Hepatic stellate cell (primary cell): ENCODE data around the gene LGALS14.

Experiments used
- DNase-seq: peaks from one replicate; pipeline ENCODE4 v3.0.0; 2011; ENCODE audit warnings: low spot score

LGALS14 gene

DNA sequence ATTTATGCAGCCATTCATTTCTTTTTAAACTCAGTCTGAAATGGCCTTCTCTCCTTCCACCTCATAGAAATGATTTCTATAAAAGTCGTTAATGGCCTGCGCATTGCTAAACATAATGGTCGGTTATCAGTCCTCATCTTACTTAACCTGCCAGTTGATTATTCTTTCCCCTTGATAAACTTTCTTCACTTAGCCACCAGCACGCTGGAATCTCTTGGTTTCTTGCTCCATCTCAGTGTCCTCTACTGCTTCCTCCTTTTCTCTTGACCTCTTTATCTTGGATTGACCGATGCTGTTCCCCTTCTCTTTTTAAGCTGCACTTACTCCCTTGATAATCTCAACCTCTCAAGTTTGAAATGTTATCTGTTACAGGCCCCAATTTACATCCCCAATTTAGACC, 45.7 kb downstream of the LGALS14 start:
- no peak for DNase-seq

DNA sequence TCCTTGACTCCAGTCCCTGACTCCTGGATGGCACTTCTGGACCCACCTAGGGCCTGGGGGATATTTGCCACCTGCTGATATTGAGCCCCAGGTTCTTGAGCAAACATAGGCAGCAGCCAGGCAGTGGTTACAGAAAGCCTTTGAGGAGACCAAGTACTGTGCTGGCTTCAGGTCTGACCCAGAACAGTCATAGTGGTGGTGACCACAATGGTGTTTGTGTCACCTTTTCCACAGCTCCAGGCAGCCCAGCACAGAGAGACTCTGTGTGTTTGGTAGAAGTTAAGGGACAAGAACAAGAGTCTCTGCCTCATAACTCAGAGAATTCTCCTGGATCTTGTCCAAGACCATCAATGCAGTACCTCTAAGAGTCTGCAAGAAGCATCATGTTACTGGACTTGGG, 48.1 kb downstream of the LGALS14 start:
- DNase-seq = no peak

DNA sequence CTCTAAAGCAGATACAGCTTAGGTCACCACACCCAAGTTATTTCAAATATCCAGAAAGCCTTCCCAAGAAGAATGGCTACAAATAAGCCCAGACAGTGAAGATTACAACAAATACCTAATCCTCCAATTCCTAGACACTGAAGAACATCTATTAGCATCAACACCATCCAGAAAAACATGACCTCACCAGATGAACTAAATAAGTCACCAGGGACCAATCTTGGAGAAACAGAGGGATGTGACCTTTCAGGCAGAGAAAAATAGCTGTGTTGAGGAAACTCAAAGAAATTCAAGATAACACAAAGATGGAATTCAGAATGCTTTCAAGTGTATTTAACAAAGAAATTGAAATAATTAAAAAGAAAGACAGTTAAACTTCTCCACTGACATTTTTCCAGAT, 48.5 kb downstream of the LGALS14 start:
- no peak for DNase-seq

DNA sequence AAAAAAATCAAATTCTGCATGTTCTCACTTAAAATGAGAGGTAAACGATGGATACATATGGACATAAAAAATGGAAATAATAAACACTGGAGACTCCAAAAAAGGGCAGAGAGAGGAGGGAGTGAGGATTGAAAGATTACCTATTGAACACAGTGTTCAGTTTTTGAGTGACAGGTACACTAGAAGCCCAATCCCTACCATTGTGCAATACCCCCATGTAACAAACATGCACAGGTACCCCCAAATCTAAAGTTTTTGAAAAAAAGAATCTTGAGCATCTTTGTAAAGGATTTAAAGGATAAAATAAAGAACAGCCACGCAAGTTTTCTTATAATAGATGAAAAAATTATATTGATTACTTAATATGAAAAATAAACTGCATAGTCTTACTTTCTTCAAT, 50.3 kb downstream of the LGALS14 start:
- DNase-seq = no peak

DNA sequence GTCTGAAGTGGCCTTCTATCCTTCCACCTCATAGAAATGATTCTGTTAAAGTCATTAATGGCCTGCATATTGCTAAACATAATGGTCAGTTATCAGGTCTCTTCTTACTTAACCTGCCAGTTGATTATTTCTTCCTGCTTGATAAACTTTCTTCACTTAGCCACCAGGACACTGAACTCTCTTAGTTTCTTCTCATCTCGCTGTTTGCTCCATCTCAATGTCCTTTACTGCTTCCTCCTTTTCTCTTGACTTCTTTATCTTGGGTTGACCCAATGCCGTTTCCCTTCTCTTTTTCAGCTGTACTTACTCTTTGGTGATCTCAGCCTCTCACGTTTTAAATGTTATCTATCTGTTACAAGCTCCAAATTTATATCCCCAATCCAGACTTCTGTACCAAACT, 50.7 kb downstream of the LGALS14 start:
- no peak for DNase-seq
